Activated naive CD4-positive, alpha-beta T cell treated with Interleukin-2 at 50 U/mL for 16 hours (primary cell): ENCODE measurements around the gene FMNL1.

ENCODE experiments used
- DNase-seq: peaks from one replicate; pipeline ENCODE4 v3.0.0-alpha.2; 2020

Gene FMNL1

GRCh38 chr17:45260204-45260783 lies 38.6 kb downstream of the FMNL1 start:
- no peak for DNase-seq

DNA sequence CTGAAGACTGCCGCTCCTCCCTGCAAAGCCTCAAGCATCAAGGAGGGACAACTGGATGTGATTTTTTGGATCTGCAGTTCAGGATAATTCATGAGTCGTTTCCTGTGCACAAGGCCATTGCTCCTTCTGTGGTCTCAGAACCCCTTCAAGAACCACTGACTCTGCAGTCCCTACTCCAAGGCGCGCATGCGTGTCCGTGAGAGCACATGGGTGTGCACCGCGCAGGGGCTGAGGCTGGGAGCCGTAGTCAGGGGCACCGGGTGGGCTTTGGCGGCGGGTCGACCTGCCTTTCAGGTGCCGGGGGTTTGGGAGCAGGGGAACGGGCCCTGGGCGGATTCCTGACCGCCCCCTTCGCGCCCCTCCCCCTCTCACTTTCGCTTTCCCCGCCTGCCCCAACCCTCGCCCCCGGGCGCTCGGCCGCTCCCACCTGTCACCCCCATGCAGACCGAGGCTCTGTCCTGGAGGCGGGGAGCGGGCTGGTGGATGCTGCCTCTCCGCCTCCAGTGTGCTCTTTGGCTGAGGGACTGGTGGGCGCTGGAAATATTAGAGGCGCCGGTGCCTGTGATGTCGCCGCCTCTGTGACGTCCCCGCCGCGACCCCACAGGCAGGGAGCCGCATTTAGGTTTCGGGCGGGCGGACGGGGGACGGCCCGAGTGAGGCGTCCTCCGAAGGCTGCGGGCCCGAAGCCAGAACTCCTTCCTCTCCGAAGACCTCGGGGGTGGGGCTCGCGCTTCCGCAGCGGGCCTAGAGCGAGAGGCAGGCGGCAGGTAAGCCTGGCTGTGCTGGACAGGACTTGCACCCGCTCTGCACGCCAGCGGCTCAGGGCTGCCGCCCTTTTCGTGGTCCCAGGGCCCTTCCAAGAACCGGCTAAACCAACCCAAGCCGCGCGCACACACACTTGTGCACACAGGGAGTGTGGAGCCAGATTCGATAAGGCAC lies 40.2 kb downstream of the FMNL1 start, which contains the start of gene SPATA32:
SPATA32 (minus strand) TSS at position 518 of the 939 bp plus-strand sequence; CDS start at position 440, 78 bp downstream.
- peak; percentile 58 for DNase-seq

- DNase-seq, result no peak
These were observed 41.1 kb downstream of the FMNL1 start for GRCh38 chr17:45262516-45263476.

GRCh38 chr17:45263477-45263860 lies 41.8 kb downstream of the FMNL1 start:
- no peak for DNase-seq

- DNase-seq, result no peak
These were observed 42.7 kb downstream of the FMNL1 start for GRCh38 chr17:45264430-45264829.

DNA sequence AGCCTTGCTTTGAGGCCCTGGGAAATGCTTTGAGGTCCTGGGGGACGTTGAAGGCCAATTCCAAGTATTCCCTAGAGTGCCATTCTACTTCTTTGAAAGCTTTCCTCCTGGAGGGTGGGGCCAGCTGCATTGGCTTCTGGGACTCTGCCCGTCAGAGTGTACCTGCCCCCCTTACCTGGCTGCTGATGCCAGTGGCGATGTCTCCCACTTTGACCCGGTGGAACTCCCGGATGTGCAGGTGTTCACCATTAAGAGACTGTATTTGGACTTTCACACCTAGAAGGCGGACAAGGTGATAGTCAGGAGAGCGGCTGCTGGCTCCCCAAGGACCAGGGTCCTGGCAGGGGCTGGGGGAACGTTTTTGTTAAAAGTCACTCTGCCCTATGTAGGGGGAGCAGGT lies 43.3 kb downstream of the FMNL1 start:
- DNase-seq, result no peak

GRCh38 chr17:45265821-45266220 lies 44.1 kb downstream of the FMNL1 start:
- no peak for DNase-seq

DNA sequence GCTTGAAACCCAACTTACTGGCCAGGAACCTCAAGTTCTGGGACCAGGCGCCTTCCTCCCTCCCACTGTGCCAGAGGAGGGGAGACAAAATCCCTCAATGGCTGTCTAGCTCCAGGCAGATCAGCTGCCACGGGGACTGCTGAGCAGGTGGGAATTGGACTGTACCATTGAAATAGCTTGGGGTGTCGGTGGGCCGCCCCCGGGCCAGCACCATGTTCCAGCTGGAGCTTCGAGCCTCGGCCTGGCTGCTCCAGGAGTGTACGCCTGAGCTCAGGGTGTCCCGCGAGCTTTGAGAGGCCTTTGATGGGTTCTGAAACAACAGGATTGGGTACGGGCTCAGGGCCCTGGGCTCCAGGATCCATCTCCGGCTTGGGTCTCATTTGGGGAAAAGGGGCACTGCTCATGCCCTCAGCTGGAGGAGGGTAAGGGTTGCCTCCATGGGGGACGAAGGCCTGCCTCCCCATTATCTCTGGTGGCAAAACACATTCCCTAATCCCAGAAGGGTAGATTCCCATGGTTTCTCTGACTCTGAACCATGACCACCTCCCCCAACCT lies 44.8 kb downstream of the FMNL1 start:
- no peak for DNase-seq

DNA sequence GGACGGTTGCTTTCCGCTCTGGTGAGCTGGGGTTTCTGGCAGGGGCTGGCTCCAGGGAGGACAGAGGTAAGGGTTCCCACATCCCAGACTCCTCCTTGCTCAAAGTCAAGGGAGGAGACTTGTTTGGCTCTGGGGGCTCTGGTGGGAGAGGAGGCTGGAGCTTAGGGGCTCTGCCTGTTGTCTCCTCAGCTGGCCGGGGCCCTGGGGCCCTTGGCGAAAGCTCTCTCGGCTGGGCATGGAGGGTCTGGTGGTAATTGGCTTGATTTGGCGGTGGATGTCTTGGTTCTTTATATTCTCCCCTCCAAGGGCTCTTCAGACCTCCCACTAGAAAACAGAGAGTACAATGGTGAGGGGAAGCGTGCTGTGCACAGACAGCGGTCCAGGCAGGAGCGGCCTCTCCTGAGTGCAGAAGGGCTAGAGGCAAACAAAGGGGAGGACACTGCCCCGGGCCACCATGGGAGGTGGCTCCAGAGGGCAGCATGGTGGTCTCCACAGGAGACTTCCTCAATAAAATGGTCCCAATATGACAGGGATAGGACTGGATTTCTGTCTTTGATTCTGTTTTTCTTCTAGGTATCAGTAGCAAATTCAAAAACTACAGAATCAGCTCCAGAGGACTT lies 45.9 kb downstream of the FMNL1 start:
- no peak for DNase-seq

DNA sequence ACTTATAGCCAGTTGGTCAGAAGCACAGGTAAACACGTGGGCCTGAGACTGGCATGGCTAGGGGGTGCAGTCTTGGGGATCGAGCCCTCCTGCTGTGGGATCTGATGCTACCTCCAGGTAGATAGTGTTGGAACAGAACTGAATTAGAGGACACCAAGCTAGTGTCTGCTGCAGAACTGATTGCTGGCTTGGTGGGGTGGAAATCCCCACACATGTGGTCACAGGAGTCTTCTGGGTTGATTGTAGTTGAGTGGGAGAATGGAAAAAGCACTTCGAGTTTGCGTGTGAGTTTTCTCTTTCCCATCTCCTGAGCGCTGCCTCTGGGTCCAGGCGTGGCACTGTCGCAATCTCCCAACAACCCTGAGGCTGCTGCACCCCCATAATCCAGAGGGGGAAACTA lies 48.2 kb downstream of the FMNL1 start:
- peak; percentile 24 for DNase-seq

GRCh38 chr17:45270828-45271418 lies 49.2 kb downstream of the FMNL1 start:
- DNase-seq, result peak; percentile 50

DNA sequence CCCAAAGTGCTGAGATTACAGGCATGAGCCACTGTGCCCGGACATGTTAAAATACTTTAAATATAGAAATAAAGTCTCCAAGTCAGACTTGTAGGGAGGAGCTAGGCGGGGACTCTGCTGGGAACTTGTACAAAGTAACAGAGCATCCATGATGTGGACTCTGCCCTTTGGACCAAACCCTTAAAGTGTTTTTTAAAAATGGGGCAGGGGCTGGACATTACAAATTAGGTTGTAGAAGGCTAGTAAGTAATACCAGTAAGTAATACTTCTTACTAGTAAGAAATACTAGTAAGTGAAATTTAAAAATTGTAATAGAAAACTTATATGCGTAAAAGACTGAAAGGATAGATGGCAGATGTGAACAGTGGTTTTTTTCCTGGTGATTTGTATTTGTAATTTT lies 49.9 kb downstream of the FMNL1 start:
- DNase-seq, result no peak

GRCh38 chr17:45273551-45273957 lies 51.9 kb downstream of the FMNL1 start:
- DNase-seq, result no peak

GRCh38 chr17:45274033-45274432 lies 52.3 kb downstream of the FMNL1 start:
- no peak for DNase-seq

GRCh38 chr17:45276031-45276430 lies 54.3 kb downstream of the FMNL1 start:
- no peak for DNase-seq

DNA sequence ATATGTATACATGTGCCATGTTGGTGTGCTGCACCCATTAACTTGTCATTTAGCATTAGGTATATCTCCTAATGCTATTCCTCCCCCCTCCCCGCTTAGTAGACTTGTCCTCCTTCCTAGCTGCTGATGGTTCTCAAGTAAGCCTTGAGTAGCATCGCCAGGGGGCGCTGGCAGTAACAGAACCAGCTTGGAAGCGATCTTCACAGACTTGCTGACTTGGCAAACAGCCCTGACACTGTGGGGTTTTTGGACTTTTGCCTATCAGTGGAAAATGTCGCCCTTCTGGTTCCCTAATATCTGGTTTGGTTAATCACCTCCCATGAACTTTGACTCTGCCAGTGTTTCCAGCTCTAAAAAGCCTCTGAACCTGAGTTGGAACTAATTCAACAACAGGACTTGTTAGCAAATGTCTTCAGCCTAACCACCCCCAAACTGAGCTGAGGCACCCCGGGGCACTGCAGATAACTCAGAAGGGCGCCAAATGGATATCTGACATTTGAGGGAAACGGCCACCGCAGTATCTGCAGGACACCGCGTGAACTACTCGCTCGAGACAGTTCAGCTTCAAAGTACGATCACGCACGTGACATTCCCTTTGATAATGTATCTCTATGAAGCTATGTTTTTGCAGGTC lies 55.6 kb downstream of the FMNL1 start:
- peak; percentile 90 for DNase-seq

DNA sequence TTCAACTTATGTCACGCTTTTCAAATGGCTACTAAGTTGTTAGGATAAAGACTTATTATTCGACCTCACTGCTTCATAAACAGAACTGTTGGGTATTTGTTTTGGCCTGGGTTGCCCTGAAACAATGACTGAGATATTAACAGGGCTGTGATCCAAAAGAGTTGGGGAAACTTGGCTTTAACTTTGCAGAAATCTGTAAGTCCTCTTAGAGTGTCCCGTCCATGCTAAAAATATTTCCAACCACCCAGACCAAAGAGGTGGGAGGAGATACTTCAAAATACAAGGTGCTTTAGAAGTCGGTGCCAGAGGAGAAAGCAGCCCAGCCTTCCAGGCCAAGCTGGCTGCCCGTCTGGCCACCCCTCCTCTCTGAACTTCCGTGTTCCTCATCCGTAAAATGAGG lies 56.3 kb downstream of the FMNL1 start:
- DNase-seq, result no peak

- DNase-seq, result no peak
These were observed 58.2 kb downstream of the FMNL1 start for GRCh38 chr17:45279898-45280297.

- no peak for DNase-seq
These were observed 61.3 kb downstream of the FMNL1 start for GRCh38 chr17:45282683-45283644.

- no peak for DNase-seq
These were observed 62.0 kb downstream of the FMNL1 start for GRCh38 chr17:45283711-45284110.
